PFSK-1 (cell line): ENCODE results near the gene HIBCH.

Source experiments
- POLR2AphosphoS5 ChIP-seq: IDR thresholded peaks from 2 replicates; pipeline ENCODE4 v1.6.1; 2012; ENCODE audit warnings: low read depth, mild to moderate bottlenecking, control low read depth, low read length, moderate library complexity
- TAF1 ChIP-seq: IDR thresholded peaks from 2 replicates; pipeline ENCODE4 v1.6.1; 2012; ENCODE audit warnings: low read length, control low read depth, borderline replicate concordance; ENCODE audit not compliant: insufficient read depth

DNA sequence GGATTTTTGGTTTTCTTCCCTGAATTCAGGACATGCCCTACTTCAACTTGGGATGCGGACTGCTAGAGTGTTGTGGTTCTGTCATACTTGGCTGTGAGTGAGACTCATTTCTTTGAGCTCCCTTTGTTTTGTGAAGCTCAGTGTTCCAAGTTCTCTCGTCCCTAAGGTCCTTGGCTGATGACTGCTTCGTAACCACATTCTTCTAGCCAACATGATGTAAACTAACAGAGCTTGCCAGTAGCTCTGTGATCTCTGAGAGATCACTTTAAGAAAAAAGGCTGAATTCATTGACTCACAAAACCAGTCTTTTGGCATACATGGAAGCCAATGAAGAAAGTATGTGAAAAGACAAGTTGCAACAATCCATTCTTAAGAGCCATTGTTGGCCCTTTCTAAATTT, 160.2 kb downstream of the HIBCH start:
- no peak for TF ChIP-seq POLR2AphosphoS5
- TF ChIP-seq TAF1: no peak
